CD4-positive, alpha-beta T cell treated with Interleukin-21 for 1 hour (primary cell): Measurements from ENCODE around the gene KMT2B.
"Not testable (repeated sequence)": the region's sequence is repeated elsewhere in the genome, so short reads cannot be mapped to it uniquely, and the experiment has no call there.

Experiments used
- DNase-seq: peaks from one replicate; pipeline ENCODE4 v3.0.0-alpha.2; 2020

The KMT2B gene, protein sequence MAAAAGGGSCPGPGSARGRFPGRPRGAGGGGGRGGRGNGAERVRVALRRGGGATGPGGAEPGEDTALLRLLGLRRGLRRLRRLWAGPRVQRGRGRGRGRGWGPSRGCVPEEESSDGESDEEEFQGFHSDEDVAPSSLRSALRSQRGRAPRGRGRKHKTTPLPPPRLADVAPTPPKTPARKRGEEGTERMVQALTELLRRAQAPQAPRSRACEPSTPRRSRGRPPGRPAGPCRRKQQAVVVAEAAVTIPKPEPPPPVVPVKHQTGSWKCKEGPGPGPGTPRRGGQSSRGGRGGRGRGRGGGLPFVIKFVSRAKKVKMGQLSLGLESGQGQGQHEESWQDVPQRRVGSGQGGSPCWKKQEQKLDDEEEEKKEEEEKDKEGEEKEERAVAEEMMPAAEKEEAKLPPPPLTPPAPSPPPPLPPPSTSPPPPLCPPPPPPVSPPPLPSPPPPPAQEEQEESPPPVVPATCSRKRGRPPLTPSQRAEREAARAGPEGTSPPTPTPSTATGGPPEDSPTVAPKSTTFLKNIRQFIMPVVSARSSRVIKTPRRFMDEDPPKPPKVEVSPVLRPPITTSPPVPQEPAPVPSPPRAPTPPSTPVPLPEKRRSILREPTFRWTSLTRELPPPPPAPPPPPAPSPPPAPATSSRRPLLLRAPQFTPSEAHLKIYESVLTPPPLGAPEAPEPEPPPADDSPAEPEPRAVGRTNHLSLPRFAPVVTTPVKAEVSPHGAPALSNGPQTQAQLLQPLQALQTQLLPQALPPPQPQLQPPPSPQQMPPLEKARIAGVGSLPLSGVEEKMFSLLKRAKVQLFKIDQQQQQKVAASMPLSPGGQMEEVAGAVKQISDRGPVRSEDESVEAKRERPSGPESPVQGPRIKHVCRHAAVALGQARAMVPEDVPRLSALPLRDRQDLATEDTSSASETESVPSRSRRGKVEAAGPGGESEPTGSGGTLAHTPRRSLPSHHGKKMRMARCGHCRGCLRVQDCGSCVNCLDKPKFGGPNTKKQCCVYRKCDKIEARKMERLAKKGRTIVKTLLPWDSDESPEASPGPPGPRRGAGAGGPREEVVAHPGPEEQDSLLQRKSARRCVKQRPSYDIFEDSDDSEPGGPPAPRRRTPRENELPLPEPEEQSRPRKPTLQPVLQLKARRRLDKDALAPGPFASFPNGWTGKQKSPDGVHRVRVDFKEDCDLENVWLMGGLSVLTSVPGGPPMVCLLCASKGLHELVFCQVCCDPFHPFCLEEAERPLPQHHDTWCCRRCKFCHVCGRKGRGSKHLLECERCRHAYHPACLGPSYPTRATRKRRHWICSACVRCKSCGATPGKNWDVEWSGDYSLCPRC (N-terminal part only)

DNA sequence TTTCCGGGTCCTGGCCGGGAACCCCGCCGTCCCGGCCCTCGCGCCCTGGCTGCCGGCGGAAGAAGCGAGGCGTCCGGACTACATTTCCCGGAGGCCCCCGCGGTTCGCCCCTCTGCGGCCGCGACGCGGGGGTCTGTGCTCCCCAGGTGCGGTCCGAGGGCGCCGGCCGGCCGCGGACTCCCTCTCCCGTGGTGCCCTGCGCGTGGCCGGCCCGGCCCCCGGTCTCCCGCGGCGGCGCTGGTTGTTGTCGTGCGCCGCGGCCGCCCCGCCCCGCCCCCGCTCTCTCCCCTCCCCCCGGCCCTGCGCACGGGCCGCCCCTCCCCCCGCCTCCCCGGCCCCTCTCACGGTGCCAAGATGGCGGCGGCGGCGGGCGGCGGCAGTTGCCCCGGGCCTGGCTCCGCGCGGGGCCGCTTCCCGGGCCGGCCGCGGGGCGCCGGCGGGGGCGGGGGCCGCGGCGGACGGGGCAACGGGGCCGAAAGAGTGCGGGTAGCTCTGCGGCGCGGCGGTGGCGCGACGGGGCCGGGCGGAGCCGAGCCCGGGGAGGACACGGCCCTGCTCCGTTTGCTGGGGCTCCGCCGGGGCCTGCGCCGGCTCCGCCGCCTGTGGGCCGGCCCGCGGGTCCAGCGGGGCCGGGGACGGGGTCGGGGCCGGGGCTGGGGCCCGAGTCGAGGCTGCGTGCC, at the start of gene KMT2B:
Gene KMT2B, plus strand, starts transcription at position 339 of the 680 bp plus-strand sequence. Its CDS starts 16 bp downstream, at position 355.
- no peak for DNase-seq

DNA sequence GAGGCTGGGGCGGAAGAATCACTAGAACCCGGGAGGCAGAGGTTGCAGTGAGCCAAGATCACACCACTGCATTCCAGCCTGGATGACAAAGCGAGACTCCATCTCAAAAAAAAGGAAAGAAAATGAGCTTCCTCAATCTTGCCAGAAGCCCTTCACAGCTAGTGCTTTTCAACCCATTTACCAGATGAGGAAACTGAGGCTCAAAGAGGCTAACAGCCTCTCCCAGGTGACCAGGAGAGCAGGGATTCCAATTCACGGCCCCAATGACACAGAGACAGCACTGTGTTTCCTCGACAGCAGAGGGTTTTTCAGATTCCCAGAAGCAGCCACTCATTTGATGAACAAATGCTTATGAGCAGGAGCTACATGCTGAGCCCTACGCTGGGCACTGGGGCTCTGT, 48.2 kb upstream of the KMT2B start:
- no peak for DNase-seq

DNA sequence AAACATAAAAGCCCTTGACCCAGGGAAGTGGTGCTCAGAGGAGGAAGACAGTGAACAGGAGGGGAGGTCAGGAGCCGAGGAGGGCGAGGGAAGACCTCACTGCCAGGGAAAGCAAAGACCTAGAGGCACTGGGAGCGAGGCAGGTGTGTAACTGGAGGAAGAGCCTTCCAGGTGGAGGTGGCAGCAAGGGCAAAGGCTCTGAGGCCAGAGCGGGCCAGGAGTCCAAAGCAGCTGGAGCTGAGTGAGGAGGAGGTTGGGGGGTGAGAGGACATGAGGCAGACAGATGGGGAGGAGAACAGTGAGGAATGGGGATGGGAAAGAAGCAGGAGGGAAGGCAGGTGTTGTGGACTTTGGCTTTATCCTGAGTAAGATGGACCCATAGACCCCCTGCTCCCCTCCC, 47.8 kb upstream of the KMT2B start:
- DNase-seq, result no peak

DNA sequence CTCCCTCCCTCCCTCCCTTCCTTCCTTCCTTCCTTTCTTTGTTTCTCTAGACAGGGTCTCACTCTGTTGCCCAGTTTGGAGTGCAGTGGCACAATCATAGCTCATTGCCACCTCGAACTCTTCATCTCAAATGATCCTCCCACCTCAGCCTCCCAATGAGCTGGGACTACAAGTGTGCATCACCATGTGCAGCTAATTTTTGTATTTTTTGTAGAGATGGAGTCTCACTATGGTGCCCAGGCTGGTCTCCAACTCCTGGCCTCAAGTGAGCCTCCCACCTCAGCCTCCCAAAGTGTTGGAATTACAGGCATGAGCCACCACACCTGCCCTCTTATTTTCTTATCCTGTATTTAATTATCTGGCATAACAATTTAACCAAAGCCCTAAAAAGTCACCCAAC, 47.1 kb upstream of the KMT2B start:
- no peak for DNase-seq

DNA sequence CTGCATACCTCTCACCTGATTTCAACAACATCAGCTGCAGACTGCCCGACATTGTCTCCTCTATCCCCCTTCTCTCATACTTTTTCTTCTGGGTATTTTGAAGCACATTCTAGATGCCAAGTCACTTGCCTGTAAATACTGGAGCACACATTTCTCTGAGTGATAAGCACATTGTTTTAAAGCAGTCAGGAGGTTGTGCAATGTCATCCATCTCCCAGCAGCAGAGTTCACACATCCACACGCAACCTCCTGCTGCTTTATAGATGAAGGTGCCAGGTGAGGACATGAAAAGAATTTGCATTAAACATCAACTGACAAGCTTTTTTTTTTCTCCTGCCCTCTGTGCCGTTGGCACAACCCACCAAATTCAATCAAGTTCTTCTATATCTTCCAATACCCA, 46.0 kb upstream of the KMT2B start:
- no peak for DNase-seq

DNA sequence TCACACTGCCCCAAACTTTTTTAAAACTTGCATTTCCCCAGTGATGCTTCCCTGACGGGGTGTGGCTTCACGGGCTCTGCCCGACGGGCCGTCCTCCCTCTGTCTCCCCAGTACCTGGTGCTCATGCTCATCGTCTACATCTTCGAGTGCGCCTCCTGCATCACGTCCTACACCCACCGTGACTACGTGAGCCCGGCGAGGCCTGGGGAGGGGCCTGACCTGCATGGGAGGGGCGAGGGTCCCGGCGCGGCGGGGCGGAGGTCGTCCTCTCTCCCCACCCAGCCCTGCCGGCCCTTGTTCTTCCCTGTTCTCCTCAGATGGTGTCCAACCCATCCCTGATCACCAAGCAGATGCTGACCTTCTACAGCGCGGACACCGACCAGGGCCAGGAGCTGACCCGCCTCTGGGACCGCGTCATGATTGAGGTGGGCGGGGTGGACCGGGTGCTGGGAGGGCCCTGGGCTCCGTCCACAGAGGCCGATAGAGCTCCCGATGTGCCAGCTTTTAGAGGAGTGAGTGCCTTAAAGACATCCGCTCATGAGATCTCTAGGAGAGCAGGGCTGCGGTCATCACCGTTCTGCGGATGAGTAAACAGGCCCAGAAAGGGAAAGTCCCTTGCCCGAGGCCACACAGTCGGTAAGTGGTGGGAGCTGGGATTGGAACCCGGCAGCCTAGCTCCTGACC, 44.5 kb upstream of the KMT2B start:
- peak; percentile 49 for DNase-seq

DNA sequence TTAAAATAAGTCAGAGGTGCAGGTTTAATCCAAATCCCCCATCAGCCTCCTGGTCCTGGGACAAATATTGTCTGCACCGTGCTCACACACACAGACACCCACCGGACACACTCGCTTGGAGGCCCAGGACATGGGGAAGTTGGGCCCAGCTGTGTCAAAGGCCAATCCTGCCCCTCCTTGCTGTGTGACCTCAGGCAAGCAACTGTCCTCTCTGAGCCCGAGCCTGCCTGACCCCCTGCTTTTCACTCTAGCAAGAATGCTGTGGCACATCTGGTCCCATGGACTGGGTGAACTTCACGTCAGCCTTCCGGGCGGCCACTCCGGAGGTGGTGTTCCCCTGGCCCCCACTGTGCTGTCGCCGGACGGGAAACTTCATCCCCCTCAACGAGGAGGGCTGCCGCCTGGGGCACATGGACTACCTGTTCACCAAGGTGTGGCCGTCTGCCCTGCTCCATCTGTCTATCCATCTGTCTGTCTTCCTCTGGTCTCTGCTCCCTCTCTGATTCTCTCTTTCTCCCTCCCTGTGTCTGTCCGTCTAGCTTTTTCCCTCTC, 42.1 kb upstream of the KMT2B start:
- DNase-seq, result no peak

DNA sequence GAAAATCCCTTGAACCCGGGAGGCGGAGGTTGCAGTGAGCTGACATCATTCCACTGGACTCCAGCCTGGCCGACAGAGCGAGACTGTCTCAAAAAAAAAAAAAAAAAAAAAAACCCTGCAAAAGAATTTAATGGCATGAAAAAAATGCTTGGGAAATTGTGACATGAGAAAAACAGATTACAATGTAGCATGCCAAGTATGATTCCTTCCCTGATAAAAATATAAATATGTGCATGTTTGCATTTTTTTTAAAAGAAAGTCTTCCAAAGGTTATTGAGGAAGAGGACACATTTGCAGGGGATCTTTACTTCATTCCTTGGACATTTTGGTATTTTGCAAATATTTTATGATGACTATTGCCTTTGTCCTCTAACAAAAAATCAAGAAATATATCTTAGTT, 28.0 kb upstream of the KMT2B start:
- DNase-seq, result no peak

DNA sequence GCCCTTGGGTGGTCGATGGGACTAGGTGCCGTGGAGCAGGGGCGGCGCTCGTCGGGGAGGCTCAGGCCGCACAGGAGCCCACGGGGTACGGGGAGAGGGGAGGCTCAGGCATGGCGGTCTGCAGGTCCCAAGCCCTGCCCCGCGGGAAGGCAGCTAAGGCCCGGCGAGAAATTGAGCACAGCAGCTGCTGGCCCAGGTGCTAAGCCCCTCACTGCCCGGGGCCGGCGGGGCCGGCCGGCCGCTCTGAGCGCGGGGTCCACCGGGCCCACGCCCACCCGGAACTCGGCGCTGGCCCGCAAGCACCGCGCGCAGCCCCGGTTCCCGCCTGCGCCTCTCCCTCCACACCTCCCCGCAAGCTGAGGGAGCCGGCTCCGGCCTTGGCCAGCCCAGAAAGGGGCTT, 26.7 kb upstream of the KMT2B start:
- DNase-seq, result not testable (repeated sequence)

DNA sequence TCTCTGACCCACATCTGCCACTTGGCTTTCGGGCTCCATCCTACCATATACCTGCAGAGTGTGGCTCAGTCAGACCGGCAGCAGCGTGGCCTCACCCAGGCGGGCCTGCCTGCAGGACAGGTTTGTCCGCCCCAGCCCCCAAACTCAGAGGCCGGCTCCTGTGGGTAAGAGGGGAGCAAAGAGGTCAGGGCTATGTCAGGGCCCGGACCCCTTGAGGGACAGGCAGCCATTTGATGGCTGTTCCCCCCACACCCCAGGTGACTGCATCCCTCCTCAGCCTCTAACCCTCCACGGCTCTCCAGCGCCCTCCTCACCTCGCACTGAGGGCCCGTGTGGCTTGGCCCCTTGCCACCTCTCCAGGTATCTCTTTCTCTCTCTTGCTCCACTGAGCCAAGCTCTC, 25.8 kb upstream of the KMT2B start:
- no peak for DNase-seq

DNA sequence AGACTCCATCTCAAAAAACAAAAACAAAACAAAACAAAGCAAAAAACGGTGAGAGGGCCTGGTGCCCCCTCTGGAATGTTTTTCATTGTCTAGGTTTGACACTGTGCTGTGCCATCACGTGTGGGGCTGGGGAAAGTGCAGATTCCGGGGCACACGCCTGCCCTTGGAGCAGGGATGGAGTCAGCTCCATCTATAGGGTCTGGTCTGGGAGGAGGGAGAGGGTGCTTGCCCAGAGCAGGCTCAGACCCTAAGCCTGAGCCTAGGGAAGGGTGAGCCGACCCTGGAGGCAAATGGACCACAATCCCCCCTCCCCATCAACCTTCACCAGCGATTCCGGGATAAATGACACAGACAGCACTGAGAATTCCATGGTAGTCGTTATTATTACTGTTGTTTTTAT, 24.4 kb upstream of the KMT2B start:
- no peak for DNase-seq

DNA sequence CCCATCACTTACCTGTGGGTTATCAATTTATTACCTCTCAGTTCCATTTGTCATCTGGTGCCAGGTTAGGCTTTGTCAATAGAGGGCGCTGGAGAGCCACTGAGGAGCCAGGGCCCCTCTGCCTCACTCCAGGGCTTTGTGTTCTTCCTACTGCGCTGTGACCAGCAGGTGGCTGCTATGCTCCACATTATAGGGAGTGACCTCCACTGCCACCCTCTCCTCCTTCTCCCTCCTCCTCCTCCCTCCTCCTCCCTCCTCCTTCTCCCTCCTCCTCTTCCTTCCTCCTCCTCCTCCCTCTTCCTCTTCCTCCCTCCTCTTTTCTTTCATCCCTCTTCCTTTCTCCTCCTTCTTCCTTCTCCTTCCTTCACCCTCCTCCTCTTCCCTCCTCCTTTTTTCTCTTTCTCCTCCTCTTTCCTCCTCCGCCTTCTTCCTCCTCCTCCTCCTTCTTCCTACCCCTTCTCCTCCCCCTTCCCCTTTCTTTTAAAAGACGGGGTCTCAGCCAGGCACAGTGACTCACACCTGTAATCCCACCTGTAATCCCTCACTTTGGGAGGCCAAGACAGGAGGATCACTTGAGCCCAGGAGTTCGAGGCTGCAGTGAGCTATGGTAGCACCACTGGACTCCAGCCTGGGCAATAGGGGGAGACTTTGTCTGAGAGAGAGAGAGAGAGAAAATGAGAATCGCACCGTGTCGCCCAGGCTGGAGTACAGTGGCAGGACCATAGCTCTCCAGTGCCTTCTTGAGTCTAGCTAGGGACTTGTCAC, 23.8 kb upstream of the KMT2B start:
- DNase-seq, result peak; percentile 94

DNA sequence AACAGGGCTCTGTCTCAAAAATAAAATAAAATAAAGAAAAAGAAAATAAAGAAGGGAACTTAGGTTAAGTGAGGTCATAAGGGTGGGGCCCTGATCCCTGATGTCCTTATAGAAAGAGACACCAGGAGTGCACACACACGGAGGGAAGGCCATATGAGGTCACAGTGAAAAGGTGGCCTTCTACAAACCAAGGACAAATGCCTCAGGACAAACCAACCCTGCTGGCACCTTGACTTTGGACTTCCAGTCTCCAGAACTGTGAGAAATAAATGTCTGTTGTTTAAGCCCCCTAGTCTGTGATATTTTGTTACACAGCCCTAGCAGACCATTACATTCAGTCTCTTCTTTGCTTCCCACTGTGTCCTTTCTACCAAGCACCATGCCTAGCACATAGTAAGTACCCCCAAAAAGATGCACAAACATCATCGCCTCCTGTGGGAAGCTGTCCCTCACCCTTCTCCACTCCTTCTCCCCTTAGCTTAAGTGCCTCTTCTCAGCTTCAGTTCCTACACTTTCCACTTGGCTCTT, 21.8 kb upstream of the KMT2B start:
- no peak for DNase-seq

DNA sequence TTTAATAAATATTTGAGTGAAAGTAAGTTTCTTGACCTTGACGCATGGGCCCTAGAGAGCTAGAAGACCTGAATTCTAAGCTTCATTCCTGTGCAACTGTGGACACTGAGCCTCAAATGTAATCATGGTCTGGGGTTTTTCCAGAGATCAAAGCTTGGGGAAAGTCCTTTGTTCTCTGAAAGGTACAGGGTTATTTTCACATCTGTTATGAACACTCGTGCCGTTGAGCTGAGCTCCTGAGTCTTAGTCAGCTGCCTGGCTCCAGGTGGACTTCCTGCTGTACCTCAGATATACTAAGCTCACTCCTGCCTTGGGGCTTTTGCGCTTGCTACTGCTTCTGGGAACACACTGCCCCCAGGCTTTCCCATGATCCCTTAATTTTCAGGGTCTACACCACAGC, 21.0 kb upstream of the KMT2B start:
- DNase-seq, result no peak

DNA sequence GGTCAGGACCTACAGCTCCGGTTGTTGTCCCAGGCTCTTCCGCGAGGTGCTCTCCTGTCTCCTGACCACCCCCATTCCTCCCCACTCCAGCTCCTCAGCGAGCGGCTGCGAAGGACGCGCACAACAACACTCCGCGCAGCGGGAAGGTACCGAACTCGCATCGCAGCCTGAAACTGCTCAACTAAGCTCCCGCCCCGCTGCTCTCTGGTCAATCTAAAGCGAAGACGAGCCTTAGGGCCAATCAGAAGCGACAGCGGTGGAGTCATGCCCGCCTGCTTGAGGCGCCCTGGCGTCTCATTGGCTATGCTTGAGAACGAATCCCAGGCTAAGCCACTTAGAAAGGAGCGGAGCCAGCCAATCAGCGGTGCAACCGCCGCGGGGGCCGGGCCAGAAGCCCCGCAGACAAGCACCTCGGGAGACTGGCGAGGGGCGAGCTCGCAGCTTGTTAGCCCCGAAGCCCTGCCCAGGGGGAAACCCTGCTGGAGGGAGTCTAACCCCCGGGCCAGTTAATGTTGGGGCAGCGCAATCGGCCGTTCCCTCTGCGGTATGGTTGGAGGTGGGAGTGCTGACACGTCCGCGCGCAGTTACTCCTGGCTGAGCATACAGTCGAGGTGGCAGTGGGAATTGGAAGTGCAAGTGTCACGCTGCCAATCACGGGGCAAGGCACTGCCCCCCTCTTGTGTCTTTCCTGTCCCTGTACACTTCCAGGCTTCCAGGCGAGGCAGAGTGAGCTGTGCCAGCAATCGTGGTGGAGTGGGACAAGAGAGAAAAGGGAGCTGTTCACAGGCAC, 15.4 kb upstream of the KMT2B start:
- DNase-seq, result peak; percentile 97

DNA sequence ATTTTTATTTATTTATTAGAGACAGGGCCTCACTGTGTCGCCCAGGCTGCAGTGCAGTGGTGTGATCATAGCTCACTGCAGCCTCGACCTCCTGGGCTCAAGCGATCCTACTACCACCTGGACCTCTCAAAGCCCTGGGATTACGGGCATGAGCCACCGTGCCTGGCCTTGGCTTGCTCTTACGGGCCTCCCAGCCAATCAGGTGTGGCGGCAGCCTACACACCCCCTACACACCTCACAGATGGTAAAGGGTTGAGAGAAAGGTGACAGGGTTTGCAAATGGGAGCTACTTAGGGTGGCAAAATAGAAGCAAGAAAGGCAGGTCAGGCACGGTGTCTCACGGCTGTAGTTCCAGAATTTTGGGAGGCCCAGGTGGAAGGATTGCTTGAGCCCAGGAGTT, 14.5 kb upstream of the KMT2B start:
- DNase-seq, result no peak

DNA sequence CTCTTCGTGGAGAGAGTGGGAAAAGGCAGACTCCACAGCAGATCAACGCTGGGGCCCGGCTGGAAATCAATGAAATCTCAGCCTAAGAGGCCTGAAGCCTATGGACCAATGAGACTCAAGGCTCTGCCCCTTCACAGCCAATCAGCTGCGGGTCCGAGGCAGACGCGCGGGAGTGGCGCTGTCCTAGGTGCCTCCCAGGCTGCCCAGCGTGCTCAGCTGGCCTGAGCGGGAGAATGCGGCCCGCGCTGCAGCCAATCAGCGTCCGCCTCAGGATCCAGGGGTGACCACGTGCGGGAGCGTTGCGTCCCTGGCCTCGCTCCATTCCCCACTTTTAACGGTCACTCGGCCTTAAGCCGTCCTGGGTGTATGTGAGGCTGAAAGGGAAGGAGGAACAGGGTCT, 13.6 kb upstream of the KMT2B start, which contains the start of gene ZBTB32:
Gene ZBTB32, plus strand, starts transcription at position 341 of the 400 bp plus-strand sequence. CDS start 10,069 bp downstream, outside the sequence.
- no peak for DNase-seq

DNA sequence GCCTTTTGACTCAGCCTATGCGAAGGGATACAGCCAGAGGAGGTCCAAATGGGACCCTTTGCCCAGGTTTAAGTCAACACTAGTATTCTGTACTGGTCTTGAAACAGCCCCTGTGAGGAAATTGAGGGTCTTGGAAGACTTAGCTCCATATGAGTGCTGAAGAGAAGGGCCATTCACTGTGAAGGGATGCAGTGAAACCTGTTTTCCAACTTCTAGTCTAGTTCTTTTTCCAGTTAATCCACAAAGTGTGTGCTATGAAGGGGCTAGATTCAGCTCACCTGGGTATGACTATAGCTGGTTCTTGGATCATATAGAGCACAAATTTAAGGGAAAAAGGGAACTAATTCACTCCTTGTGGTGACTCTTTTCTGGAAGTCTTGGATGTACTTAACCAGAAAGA, 9.4 kb upstream of the KMT2B start:
- DNase-seq, result no peak
